ENCODE data around the gene ZC3H10.

GRCh38 chr12:56122637-56123036 lies 4.6 kb downstream of the ZC3H10 start:
- TF ChIP-seq POLR2AphosphoS5 (IDR thresholded peaks at IDR 0.05) (no peak), CTCF (IDR thresholded peaks at IDR 0.05) (no peak), POLR2A (IDR thresholded peaks at IDR 0.05) (no peak)

All from breast epithelium (tissue), 3 donors.